HG03378 (cell line): ENCODE data around the gene CGGBP1.

Experiments used
- ATAC-seq: cut with Tn5 transposase; IDR thresholded peaks from one replicate; pipeline ENCODE4 v1.9.1; 2021; ENCODE audit warnings: mild to moderate bottlenecking, moderate library complexity; ENCODE audit not compliant: unreplicated experiment

Gene CGGBP1, protein sequence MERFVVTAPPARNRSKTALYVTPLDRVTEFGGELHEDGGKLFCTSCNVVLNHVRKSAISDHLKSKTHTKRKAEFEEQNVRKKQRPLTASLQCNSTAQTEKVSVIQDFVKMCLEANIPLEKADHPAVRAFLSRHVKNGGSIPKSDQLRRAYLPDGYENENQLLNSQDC

DNA sequence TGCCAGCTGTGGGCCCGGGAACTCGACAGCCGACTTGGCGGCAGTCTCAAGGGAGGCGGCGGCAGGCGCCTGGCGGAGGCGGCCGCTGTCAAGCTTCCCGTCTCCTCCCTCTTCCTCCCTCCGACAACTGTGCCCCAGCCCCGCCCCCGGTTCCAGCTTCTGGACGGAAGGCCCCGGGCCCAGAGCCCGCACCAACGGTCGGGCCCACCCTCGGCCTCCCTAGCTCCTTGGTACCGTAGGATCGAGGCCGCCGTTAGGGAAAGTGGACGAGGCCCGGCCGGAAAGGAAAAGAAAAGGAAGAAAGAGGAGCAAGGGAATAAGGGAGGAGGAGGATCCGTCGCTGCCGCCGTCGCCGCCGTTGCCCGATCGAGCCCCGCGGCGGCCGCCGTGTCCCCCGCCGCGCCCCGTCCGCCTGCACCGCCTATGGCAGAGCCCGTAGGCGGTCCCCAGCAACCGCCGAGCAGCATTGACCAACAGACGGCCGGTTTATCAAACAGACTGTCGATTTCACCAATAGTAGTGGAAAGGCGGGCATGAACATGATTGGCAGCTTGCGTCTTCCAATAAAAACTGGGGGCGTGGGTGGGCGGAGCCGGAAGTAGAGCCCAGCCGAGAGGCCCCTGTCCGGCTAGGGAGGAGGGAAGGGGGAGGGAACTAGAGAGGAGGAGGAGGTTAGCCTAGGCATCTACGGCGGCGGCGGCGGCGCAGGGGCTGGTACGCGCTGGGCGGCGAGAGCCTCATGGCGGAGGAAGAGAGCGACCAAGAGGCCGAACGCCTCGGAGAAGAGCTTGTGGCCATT lies at the start of gene CGGBP1, which contains the start of gene ZNF654:
Gene CGGBP1, minus strand, starts transcription at position 425 of the 799 bp plus-strand sequence. CDS start 3,029 bp downstream, outside the sequence.
Gene ZNF654, plus strand, starts transcription at position 675 of the 799 bp plus-strand sequence. Its CDS starts 65 bp downstream, at position 740.
- ATAC-seq: peak; percentile 95

DNA sequence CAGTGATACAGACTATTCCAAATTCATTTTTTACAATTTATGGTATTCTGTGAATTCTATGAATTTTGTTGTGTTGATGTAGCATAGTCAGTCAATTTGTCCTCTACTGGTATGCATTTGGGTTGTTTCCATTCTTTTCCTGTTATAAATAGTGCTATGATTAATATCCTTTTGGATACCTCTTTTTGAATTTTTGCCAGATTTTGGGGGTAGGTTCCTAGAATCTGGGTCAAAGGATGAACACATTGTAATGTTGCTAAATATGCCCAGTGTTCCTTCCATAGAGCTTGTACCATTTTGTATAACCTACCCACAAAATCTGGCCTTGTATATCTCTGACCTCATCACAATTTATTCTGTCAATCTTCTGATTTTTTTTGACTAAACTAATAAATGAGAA lies 46.5 kb upstream of the CGGBP1 start:
- ATAC-seq: no peak

DNA sequence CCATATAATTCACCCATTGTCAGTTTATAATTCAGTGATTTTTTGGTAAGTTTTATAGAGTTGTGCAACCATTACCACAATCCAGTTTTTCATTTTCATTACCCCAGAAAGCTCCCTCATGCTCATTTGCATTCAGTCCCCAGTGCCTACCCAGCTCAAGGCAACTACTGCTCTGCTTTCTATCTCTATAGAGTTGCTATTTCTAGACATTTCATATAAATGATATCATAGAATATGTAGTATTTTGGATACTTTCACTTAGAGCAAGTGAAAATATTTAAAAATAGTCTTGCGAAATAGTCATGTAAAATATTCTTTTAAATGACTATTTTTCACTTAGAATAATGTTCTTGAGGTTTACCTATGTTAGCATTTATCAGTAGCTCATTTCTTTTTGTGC lies 42.3 kb upstream of the CGGBP1 start:
- peak; percentile 69 for ATAC-seq

DNA sequence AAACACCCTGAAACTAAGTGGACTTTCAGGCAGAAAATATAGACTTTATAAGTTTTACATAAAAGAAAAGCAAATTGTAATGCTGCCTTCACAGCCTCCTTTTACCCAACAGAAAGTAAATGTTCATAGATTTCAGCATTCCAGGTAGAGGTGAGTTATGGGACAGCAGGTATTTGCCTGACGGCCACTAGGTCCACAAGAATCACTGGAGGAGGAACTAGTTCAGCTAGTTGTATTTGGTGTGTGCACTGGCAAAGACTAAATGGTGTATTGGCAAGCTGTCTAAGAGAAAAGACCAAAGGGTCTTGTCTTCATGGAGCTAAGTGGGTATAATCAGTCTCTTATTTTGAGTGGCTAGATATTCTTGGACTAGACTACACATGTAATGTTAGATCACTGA lies 34.5 kb upstream of the CGGBP1 start:
- no peak for ATAC-seq

DNA sequence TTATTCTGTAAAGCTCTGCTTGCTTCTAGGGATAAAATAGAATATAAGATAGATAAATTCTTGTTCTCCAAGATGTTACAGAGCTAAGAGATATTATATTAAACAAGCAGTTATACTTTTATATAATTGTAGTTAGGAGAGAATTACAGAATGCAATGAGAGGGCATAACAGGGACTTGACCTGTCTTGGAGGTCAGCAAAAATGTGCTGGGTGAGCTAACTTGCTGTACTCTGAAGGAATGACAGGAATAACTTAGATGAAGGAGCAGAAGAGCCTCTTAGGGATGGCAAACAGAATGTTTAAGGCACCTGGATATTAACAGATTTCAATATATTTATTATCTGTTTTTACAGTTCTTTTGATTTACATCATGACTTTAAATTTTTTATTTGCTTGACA lies 33.5 kb upstream of the CGGBP1 start:
- ATAC-seq: no peak

DNA sequence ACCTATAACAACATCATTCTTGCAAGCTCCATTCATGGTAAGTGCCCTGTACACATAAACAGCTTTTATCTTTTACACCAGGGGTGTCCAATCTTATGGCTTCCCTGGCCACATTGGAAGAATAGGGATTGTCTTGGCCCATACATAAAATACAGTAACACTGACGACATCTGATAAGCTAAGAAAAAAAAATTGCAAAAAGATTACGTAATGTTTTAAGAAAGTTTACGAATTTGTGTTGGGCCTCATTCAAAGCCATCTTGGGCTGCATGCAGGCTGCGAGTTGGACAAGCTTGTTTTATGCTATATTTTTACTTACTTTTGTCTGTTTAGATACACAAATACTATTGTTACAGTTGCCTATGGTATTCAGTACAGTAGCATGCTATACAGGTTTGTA lies 31.9 kb upstream of the CGGBP1 start:
- ATAC-seq: no peak

DNA sequence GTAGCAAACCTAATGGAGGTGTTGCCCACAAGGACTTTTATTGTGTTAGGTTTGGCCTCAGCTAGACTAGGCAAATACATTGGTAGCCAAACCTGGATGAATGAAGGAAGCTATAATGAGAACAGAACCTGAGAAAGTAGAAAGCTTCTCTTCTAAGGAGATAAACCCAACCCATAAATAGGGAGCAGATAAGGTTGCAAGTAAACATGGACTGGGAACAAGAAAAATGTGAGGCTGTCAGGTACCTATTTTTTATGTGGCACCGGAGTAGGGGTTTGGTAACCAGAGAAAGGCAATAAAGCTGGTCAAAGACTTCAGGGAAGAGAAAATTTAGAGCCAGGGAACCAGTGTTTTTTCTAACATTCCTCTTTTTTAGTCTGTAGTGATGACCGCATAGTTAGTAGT lies 25.3 kb upstream of the CGGBP1 start:
- no peak for ATAC-seq

DNA sequence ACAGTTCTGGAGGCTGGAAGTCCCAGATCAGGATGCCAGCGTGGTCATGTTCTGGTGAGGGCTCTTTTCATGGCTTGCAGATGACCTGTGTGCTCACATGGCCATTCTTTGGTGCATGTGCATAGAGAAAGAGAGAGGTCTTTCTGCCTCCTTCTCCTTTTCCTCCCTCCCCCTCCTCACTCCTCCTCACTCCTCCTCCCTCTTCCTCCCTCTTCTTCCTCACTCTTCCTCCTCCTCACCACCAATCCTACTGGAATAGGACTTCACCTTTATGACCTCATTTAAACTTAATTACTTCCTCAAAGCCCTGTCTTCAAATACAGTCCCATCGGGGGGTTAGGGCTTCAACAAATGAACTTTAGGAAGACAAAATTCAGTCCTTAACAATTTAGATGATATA lies 24.0 kb upstream of the CGGBP1 start:
- ATAC-seq: no peak

DNA sequence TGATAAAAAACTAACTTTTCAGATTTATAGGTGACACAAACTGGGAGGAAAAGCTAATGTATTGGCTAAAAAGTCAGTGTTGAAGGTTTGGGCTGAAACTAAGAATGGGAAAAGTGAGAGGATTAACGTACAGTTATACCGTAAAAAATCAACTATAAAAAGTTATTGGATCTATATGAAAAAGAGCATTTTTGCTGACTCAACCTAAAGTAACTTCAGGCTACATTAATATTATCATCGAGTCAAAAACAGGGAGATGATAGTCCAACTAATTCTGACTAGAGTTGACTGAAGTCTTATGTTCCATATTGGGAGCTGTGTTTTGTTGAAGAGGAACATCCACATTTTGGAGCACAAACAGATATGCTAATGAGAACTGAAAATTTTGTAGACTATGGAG lies 20.1 kb upstream of the CGGBP1 start:
- no peak for ATAC-seq

DNA sequence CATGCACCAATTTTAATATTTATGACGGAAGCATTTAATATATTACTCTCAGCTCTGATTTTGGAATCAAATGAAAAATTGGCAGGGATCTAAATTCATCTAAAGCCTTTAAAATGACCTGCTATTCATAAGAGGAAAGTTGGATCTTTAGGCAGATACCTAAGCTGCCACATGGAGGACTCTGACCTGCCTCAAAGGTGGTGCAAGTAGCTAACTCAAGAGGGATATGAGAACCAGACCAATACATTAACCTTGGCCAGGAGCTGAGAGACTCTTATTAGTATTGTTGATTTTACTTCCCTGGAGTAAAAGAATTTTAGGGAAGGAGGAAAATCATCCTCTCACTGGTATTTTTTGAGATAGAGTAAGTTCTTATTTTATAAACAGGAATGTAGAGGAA lies 17.9 kb upstream of the CGGBP1 start:
- ATAC-seq: no peak

DNA sequence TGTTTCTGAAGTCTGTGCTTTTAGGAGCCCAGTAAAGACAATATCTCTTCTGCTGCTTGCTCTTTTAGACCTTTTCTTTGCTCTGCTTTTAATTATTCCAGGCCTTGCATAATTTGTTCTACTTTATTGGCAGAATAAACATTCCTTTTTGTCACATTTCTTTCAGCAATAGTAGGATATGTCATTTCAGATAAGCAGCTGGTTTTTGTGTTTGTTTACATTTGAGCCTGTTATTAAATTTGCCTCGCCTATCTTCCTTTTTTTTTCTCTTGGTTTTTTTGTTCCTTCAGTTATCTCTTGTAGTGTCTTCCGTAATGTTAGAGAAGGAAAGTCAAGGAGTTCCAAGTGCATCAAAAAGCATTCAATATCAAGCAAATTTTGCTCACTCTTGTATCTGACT lies 16.7 kb upstream of the CGGBP1 start:
- no peak for ATAC-seq

DNA sequence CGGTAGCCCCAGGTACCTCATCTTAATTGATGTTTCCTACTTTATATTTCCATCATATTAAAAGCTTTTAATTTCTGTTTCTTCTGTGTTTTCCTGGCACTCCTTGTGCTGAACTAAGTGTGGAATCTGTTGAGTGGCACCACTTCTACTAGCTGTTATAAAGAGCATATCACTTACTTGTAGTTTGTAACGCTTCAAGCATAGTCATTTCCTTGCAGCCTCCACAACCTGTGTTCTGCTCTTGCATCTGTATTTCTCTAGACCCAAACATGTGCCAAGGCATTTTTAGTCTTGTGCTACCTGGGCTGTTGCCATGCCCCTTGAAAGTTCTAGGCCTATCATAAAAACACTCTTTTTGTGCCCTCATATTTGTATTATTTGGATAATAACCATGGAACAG lies 16.3 kb upstream of the CGGBP1 start:
- ATAC-seq: no peak

DNA sequence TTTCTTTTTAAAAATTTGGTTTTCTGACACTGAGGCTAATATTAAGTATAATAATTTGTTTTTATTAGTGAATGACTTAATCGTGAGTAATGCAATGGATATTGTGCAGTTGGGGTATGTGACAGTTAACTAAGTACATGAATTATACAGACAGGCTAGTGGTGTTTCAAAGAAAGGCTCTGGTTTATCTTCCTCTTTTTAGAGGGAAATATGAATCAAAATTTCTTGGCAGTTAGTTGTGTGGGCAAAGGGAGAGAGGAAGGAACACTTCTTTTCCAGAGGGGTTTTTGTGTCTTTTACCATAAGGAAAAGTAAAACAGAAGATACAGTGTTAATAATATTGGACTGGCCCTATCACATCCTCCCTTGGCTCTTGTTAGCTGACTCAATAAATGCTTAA lies 2.9 kb upstream of the CGGBP1 start:
- ATAC-seq: no peak

DNA sequence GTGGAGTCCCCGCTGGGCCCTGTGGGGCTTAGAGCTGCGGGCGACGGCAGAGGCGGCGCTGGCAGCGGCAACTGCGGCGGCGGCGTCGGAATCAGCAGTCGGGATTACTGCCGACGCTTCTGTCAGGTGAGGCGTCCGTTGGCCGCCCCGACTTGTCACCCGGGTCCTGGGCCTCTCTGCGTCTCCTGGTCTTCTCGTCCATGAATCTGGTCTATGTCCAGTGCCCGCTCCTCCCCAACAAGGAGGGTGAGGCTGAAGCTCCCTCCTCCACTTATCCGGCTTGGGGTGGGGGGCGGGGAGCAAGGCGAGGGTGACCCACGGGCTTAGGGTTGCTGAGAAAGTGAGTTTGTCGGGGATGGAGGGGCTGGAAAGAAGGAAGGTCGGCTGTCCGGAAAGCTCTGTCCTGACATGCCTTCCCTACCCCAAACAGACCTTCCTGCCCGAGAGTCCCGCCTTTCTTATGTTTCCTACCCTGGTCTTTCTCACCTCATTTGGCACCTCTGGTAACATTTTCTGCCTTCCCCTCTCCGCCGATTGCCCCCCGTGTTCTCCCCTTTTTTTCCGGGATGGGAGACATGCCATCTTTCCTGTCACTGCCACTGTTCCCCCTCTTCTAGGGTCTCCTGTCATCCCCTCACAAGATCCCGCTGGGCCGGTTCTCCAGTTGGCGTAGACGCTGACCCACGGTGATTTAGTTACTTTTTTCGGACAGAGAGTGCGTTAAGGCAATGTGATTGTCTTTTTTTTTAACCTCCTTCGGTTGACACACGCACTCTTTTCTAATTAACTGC lies 770 bp upstream of the CGGBP1 start:
- peak; percentile 15 for ATAC-seq

DNA sequence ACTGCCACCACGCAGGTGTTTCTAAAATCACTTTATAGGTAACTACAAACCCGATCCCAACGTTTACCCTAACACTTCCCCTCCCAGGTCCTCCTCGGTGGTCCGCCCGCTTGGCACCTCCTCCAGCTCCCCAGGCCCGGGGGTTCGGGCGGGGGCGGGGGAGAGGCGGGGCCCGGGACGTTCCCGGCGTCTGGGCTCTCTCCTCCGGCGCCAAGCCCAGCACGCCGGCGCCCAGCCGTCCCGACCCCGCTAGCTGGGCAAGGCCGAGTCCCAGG lies 562 bp downstream of the CGGBP1 start:
- peak; percentile 10 for ATAC-seq

DNA sequence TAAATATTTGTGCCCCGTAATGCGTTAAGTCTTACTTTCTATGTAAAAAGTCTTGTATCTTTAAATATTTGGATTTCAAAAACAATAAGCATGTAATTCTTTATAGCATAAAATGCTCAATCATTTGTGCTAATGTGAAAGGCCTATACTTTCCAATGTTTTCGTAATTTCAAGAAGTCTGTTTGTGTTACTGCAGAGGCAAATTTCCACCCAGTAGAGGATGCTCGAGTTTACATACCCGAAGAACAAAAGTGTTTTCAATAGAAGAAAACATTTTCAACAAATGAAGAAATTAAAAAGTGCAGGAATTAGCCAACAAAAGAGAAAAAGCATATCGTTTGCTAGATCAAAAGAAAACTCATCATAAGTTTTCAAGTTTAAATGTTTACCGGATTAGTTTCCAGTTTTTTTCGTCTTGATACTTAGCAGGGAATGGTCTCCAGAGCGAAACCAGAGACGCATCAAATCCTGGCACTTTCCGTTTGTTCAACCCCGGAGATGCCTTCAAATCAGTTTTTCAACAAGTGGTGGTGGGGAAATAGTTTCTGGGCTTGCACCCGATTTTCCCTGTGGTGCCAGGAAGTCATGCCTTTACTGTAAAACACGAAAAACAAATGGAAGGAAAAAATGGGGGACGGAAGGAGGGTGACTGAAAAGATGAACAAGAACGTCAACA lies 1.0 kb downstream of the CGGBP1 start:
- no peak for ATAC-seq

DNA sequence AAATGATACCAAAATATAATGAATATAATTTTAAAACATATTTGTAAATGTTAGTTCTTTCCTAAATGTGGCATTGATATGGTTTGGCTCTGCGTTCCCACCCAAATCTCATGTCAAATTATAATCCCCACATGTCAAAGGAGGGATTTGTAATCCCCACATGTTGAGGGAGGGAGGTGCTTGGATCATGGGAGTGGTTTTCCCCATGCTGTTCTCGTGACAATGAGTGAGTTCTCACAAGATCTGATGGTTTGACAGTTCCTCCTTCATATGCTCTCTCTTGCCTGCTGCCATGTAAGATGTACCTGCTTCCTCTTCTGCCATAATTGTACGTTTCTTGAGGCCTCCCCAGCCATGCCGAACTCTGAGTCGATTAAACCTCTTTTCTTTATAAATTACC lies 12.0 kb downstream of the CGGBP1 start:
- ATAC-seq: no peak

DNA sequence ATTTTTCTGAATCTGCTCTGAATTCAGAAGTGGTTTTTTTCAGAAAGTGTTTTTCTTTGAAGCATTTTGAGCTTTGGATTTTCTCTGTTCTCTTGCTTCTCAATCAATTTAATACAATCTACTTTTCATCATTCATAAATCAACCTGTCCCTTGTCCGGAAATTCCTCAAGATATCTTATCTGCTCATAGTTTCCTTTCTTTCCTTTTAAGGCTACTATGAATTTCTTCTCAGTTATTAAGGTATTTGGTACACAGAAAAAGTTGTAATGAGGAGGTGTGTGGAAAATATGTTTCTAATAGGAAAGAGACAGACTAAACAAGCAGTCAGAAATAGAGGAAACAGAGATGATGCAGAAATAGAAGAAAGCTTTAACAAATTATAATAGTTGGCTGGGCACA lies 14.4 kb downstream of the CGGBP1 start:
- no peak for ATAC-seq

DNA sequence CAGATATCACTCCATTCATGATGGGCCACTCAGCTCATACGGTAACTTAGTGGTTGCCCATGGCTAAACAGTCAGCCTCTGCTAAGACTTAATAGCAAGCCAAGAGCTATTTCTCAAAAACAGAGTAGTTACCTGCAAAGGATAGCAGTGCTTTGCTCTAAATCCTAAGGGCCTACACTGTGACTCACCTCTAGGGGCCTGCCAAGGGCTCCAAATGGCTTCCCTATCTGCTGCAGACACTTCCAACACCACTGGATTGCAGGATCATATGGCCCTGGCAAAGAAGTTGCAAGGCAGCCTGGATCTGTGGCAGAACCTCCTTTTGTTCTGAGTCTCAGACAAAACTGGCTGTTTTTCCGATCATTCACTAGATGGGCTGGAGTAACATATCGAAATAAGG lies 17.8 kb downstream of the CGGBP1 start:
- no peak for ATAC-seq

DNA sequence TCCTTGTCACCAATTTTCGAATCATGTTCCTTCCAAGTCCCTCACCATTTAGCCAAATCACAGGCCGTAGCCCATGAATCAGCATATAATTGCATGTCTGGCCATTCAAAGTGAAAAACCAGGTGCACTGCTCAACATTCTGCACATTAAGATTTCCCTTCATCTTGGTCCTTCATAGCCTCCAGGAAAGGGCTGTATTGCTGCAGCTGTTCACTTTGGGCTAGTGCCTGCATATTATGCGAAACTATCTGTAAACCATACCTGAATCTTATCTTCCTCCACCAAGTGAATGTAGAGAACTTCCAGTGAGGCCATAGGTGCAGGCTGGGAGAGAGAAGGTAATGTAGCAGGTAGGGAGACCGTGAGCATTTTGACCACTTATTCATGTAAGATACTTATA lies 18.3 kb downstream of the CGGBP1 start:
- ATAC-seq: no peak

DNA sequence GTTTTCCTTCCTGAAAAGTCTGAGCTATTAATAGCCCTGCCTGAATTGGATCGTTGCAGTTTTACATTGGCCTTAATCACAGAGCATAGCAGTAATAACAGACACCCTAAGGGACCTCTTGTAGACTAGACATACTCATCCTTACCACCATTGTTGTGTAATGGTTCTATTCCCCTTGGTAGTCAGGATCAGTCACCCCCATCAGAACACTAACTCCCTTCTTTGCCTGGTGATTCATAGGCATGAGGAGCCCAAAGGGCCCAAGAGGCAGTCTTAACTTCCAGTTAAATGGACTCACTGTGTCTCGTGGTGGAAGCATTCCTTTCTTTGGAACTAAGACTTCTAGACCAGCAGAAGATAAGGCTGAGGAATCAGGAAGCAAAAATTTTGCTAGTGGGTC lies 20.2 kb downstream of the CGGBP1 start:
- no peak for ATAC-seq

DNA sequence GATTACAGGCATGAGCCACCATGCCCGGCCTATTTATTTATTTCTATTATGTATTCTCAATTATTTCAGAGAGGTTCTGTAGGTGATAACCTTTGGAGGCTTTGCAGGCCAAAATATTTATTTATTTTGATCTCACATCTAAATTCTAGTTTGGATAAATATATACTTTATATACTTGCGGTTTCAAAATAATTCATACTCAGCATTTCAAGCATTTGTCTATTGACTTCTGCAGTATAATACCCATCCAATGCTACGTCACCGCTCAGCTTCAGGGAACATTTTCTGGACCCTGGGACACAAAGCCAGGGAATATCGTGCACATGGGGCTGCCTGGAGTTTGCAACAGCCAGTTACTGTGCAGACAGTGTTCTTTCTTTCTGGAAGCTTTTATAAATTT lies 22.6 kb downstream of the CGGBP1 start:
- ATAC-seq: no peak
